HG03135 (cell line): ENCODE measurements around the gene NCBP3.

ENCODE experiments used
- ATAC-seq: cut with Tn5 transposase; IDR thresholded peaks from one replicate; pipeline ENCODE4 v1.9.1; 2021; ENCODE audit warnings: mild to moderate bottlenecking, moderate library complexity; ENCODE audit not compliant: unreplicated experiment

Gene NCBP3

GRCh38 chr17:3761036-3761917 is 84.8 kb downstream of the NCBP3 start:
- ATAC-seq, result no peak

GRCh38 chr17:3759597-3760216 is 86.3 kb downstream of the NCBP3 start:
- ATAC-seq, result no peak

- no peak for ATAC-seq
These were observed 90.6 kb downstream of the NCBP3 start for GRCh38 chr17:3755335-3756030.

GRCh38 chr17:3754458-3755334 is 91.3 kb downstream of the NCBP3 start:
- no peak for ATAC-seq

- no peak for ATAC-seq
These were observed 92.0 kb downstream of the NCBP3 start for GRCh38 chr17:3754066-3754457.

- ATAC-seq, result no peak
These were observed 92.4 kb downstream of the NCBP3 start for GRCh38 chr17:3753624-3754023.
